G401.6 (cell line): ENCODE results near the gene TMEM164.
A peak's percentile ranks its signal among the peaks of the same experiment; 100 is the strongest.
"Not testable (repeated sequence)": the region's sequence is repeated elsewhere in the genome, so short reads cannot be mapped to it uniquely, and the experiment has no call there.

Experiments
- FAIRE-seq: peaks from 2 replicates; lab custom pipeline; 2012; peaks lifted over from hg19 to GRCh38; lab: Jason Lieb, UNC

The TMEM164 gene

GRCh38 chrX:110133735-110134370 lies 130.9 kb downstream of the TMEM164 start:
- FAIRE-seq = no peak

GRCh38 chrX:110135618-110136017 lies 132.7 kb downstream of the TMEM164 start:
- FAIRE-seq = no peak

DNA sequence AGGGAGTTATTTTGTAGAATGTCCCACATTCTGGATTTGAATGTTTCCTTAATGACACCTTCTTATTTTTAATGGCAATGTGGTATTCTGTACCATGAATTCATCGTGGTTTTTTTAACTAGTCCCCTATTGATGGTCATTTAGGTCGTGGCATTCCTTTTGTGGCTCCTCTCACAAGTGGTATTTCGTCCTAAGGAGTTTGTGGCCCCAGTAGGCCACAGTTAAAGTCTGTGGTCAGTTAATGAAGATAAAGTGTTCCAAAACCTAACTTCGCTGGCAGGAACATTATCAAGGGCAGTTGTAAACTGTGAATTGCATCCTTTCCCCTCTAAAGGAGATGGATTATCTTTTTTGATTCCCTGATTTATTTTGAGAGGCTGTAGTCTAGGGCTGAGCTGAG lies 133.2 kb downstream of the TMEM164 start:
- FAIRE-seq = no peak

DNA sequence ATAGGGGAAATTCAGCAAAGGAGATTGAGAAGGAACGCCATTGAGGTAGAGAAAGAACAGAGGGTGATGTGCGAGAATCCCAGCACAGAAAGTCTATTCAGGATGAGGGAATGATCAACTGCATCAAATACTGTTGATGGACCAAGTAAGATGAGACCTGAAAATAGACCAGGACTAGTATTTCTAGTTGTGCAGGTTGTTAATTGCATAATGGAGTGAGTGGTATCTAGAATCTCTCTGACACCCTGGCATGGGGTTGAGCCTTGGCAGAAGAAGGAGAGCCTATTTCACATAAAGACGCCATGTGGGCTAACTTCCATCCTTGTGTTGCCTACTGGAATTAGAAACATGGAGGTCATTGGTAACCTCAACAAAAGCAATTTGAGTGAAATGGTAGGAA lies 135.6 kb downstream of the TMEM164 start:
- FAIRE-seq = no peak

GRCh38 chrX:110139172-110139571 lies 136.3 kb downstream of the TMEM164 start:
- FAIRE-seq = no peak

DNA sequence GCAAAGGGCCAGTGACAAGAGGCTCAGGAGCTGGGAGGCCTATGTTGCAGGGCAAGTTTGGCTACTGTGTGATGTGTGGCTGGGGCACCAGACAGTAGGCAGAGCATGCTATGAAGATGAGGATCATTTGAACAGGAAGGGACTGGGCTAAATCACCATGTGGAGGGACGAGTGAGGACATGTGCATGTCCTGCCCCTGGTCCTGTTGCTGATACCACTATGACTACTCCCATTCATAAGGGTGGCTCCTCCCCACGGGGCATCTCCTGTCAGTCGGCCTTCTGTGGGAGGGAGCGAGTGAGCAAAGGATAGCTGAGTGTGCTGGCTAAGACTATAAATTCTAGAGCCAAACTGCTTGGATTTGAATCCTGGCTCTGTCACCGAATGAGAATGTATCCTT lies 139.2 kb downstream of the TMEM164 start:
- no peak for FAIRE-seq

DNA sequence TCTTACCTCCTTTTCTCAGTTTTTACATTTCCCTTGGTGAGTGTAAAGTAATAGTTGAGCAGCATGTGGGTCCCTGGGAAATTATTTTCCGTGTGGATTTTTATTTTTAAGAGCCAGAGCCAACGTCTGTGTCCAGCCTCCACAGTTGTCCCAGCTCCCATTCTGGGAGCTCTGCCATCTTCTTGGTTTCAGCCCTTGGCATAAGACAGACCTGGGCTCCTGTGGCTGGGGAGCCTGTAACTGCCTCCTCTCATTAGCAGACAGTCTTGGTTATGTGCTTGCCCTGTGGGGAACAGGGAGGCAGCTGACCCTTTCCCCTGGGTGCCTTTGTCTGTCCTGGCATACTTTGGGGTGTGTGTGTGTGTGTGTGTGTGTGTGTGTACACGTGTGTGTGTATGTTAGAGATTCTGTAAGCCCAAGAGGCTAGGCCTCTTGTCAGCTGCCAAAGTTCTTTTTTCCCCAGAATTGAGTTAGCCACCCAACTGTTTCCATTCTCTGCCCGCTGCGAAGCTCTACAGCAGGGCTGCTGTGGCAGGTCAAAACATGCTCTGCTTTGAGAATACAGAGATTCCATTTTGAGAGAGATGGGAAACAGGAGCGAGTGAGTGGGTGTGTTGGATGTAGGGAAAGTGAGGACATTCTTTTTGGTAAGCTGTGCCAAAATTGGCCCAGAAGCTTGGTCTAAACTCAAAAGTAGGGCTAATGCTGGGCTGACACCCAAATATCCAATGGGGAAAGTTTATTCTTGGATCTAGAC lies 140.7 kb downstream of the TMEM164 start:
- no peak for FAIRE-seq

DNA sequence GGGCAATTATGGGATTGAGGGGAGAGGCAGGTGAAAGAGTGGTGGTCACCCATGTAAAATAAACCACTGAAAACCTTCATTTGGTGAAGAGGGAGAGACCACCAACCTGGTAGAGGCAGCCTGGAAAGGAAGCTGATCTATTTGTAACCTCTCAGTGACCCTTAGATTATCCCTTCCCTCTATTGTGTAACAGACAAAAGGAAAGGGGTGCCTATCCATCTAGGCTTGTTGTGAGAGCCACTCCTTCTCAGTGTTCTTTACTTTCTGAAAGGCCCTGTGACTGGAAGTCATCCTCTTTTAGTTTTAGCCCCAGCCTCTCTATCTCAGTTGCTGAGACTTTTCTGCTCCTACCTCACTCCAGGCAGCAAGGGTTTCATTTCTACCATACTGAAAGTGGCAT lies 142.4 kb downstream of the TMEM164 start:
- no peak for FAIRE-seq

DNA sequence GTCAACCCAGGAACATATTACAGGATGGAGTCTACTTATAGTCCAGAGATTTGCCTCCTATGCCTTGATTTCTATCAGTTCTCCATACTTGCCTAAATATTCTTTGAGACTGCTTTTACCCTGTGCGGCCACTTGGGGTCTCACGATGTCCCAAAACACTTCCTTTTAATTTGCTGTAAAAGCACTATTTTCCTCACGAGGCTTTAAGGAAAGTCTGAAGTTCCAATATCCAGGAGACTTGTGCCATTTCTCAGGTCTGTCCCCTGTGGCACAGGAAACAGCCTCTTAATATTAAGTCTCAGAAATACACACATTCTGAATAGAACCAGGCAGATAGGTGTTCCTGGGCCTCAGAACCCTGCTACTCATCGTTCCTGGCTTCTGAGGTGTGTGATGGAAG lies 142.9 kb downstream of the TMEM164 start:
- FAIRE-seq = peak; percentile 76

DNA sequence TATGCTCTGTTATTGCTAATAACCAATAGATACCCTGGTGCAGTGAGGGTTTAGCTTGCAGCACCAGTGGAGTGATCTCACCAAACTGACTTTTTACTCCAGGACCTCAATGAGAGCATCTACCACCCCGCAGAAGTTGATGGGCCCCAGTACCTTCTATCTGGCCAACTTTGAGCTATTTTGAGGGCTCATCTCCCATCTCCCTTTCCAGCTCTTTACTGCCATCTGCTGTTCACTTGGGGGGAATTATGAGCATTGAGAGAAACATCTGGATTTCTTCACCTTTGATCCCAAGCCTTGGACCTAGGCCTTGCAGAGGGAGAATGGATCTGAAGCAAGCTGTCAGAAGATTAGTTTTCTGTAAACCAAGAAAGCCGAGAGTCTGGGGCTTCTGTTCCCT lies 143.6 kb downstream of the TMEM164 start:
- peak; percentile 47 for FAIRE-seq

DNA sequence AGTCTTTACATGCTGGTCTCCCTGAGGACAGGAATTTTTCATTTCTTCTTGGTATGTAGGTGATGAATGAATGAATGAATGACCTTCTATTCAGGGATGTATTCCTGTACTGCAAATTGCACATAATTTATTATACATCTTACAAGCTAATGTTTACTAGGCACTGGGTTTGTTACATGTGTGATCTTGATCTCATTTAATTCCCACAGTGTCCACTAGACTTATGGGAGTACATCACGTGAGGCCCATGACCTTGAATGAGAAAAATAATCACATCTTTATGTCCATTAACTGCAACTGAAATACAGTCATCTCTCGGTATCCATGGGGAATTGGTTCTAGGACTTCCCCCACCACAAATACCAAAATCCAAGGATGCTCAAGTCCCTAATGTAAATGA lies 150.3 kb downstream of the TMEM164 start:
- no peak for FAIRE-seq

GRCh38 chrX:110153896-110154295 lies 151.0 kb downstream of the TMEM164 start:
- FAIRE-seq = no peak

GRCh38 chrX:110154328-110154727 lies 151.4 kb downstream of the TMEM164 start:
- not testable (repeated sequence) for FAIRE-seq

DNA sequence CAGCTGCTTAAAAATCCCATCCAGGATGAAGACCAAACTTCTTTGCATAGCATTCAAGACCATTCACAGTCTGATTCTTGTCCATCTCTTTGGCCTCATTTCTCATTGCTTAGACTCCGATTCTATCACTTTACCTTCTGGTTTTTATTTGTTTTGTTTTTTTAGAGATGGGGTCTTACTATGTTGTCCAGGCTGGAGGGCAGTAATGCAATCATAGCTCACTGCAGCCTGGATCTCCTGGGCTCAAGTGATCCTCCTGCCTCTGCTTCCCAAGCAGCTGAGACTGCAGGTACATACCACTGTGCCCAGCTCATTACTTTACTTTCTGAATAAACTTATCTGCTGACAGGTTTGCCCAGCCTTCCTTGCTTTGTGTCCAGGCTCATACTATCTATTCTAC lies 152.8 kb downstream of the TMEM164 start:
- no peak for FAIRE-seq

- FAIRE-seq = peak; percentile 28
Measured at GRCh38 chrX:110156167-110156754, 153.3 kb downstream of the TMEM164 start.

DNA sequence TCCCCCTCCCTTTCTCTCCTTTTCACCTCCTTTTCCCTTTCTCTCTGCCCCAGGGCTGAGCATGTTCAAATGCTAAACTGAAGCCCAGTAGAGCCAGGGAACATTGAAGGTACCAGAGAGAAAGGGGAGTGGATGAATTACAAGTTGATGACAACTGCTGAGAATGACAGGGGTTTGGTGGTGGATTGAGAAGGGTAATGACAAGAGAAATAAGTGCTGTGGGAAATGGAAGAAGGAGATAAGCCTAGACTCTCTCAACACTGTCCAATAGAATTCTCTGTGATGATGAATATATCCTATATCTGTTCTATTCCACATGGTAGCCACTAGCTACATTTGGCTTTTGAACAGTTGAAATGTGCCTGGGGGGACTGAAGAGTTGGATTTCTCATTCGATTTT lies 154.5 kb downstream of the TMEM164 start:
- no peak for FAIRE-seq

- no peak for FAIRE-seq
Measured at GRCh38 chrX:110159235-110159634, 156.3 kb downstream of the TMEM164 start.

DNA sequence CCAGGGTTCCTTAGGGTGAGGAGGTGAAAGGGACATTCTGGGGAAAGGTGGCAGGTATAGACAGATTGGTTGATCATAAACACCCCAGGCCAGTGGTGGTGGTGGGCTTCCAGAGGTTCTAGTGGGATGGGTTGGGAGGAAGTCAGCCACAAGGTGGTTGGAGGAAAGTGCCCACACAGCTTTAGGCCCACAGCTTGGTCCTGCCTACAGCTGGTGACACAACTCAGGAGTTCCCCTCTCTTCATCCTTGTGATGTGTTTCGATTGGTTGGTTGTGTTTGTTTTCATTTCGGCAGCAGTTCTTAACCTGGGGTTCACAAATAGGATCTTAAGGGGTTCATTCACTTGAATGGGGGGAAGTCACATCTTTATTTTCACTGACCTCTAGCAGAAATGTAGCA lies 157.0 kb downstream of the TMEM164 start:
- FAIRE-seq = no peak

DNA sequence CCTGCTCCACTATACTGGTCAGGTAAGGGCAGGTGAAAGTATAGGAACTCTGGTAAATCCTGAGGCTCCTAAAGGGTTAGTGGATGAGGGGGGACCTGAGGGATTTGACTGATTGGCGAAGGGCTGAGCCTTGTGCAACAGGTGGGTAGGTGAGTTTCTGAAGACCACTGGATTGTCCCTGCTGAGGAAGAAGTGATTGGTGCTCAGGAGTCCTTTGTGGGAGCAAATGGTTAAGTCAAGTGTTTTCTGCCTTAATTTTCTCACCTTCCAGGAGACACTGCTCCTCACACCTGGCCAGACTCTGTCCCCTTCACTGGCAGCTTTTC lies 158.4 kb downstream of the TMEM164 start:
- no peak for FAIRE-seq

DNA sequence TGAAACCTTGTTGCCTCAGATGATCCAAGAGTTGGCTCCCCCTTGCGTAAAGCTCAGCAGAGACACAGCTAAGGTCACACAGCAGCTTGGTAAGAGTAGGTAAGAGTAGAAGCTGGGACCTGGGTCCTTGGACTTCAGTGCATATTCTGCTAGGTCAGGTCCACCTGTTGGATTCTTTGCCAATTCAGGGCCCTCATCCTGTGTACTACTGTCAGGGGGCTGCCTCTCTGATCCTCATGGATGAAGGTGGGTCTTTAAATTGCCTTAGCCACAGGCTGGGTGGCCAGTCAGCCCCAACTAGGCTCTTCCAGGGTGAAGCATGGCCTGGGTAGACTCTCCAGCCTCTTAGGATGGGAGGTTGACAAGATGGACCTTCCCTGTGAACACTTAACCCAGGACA lies 159.2 kb downstream of the TMEM164 start:
- FAIRE-seq = no peak

GRCh38 chrX:110162867-110163266 lies 160.0 kb downstream of the TMEM164 start:
- no peak for FAIRE-seq

GRCh38 chrX:110163488-110163887 lies 160.6 kb downstream of the TMEM164 start:
- no peak for FAIRE-seq

- no peak for FAIRE-seq
Measured at GRCh38 chrX:110167952-110168451, 165.1 kb downstream of the TMEM164 start.

- FAIRE-seq = no peak
Measured at GRCh38 chrX:110168585-110168984, 165.7 kb downstream of the TMEM164 start.
